HG02571 (cell line): ENCODE measurements around the gene ALG14.

Experiments used
- ATAC-seq: cut with Tn5 transposase; IDR thresholded peaks from one replicate; pipeline ENCODE4 v1.9.1; 2021; ENCODE audit warnings: mild to moderate bottlenecking, moderate library complexity; ENCODE audit not compliant: unreplicated experiment

ALG14 gene

GRCh38 chr1:94934551-94934950 lies 138.2 kb downstream of the ALG14 start:
- no peak for ATAC-seq

DNA sequence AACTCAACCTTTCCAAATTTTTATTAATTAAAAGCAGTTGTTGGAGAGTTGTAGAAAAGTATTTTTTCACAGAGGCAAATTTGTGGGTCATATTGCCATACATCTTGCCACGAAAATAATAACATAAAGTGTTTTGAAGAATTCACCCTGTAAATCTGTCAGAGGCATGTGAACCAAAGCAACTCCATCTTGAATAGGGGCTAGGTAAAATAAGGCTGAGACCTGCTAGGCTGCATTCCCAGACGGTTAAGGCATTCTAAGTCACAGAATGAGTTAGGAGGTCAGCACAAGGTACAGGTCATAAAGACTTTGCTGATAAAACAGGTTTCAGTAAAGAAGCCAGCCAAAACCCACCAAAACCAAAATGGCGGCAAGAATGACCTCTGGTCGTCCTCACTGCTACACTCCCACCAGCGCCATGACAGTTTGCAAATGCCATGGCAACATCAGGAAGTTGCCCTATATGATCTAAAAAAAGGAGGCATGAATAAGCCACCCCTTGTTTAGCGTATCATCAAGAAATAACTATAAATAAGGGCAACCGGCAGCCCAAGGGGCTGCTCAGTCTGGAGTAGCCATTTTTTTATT lies 141.4 kb downstream of the ALG14 start:
- no peak for ATAC-seq

DNA sequence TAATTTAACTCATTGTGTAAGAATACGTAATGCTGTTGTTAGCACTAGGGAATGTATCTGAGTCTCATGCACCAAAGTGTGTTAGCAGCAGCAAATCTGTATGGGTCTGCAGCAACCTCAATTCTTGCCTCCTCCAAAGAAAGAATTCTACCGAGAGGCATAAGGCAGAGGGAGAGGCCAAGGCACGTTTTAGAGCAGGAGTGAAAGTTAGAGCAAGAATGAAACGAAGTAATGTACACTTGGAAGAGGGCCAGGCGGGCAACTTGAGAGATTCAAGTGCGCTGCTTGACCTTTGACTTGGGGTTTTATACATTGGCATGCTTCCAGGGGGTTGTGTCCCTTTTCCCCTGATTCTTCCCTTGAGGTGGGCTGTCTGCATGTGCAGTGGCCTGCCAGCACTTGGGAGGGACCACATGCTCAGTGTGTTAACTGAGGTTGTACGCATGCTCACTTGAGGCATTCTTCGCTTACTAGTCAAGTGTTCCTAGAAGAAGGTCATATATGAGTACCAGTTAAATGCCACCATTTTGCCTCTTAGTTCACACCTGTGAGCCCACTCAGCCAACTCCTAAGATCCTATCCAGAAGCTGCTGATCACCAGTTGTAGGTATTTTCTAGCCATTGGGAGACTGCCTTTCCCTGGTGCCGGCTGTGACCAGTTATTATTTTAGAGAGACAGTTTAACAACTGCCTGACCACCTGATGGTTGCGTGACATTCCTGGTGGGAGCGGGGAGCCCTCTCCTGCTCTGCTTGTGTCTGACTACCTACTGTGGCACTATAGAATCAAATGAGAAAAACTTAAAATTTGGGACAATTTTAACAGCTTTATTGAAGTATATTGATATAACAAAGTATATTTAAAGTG lies 143.2 kb downstream of the ALG14 start:
- ATAC-seq, result no peak

DNA sequence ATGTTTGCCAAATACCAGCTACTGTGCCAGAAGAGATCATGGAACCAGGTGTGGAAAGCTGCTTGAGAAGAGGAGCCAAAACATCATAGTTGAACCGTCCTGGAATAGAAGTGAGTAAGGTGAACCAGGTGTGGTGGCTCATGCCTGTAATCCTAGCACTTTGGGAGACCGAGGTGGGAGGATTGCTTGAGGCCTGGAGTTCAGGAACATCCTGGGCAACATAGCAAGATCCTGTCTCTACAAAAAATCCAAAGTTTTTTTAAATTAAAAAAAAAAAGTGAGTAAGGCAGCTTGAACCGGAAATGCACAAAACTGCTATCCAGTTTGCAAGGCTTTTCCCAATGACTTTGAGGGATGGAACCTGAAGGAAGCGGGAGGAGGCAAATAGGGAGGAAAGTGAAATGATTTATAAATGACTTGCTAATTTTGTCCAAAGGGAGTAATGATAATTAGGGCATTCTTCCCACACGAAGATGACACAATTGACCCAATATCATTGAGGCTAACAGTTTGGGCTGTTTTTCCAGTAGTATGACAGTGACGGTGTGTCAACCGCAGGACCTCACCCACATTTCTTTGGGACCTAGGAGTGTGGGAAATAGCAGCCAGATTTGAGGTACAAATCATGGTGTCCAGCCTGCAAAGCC lies 144.3 kb downstream of the ALG14 start:
- no peak for ATAC-seq

DNA sequence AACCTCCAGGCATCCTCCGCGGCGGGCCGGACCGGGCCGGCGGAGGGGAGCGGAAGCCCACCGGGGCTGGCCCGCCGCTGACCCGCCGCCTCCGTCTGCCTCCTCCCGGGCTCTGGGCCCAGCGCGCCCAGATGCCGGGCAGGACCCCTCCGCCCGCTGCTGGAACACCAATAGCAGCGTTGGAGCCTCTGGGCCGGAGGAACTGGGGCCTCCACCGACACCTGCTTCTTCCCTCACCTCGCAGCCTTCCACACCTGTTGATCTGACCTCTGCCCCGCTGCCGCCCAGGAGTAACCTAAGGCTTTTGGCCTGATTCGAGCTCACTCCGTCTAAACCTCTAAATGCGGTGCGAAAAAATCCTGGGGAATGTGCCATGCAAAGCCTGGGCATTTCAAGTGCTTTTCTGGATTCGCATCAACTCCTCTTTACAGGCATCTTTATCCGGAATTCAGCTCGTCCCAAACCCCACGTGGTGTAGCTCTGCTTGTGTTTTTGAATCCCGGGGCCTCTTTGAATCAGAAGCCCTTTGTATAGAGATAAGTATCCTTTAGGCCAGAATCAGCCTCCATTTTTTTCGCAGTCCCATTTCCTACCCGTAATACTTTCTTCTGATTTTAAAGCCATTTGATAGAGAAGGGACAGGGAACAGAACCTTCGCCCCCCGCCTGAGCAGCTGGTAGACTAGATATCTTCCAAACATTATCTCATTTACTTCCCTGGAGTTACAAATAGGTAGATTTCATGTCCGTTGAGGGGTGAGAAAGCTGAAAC lies 145.2 kb downstream of the ALG14 start:
- ATAC-seq, result no peak

DNA sequence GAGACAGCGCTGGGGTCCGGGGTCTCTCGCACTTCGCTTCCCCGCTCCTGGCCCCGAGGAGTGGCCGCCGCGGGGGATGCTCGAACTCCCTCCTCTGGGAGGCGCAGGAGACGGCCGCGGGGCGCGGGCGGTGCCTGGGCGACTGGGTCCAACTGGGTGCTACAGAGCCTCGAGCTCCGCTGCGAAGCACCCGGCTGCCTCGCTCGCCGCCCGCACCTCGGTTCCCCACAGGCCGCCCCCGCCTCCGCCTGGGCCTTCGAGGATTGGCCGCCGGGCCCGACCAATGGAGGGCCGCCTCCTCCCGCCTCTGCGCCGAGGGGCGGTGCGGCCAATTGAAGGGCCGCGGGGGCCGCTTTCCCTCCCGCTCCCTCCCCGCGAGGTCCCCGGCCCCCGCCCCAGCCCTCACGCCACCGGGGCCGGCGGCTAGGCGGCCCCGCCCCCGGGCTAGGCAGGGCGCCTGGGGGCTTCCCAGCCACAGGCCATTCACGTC lies 145.8 kb downstream of the ALG14 start, which contains the start of gene CNN3:
TSS of gene CNN3 (minus strand) at position 196 of the 490 bp plus-strand sequence. CDS start 216 bp downstream, outside the sequence.
- peak; percentile 90 for ATAC-seq

GRCh38 chr1:94926126-94926914 lies 146.4 kb downstream of the ALG14 start:
- ATAC-seq, result peak; percentile 24

DNA sequence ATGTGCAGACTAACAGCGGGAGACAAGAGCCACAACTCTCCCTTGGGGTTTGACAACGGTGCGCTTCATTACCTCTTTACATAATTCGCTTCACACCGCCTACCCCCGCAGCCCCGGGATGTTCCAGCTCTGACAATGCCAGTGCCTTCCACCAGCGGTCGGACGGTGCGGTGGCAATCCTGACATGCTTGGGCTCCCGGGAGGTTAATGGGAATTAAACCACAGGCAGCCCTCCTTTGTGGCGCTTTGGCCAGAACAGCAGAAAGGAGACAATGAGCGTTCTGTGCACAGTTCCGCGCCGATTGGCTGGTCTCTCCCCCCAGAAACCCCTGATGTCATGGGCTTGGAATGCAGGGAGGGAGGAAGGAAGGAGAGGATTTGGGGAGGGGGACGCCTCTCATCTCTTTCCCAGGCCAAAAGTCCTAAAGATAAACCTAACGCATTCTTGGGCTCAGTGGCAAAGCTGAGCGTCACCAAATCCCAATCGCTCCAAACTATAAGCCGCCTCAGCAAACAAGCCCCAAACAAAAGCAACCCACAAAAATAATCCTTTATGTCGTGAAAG lies 147.1 kb downstream of the ALG14 start:
- no peak for ATAC-seq

DNA sequence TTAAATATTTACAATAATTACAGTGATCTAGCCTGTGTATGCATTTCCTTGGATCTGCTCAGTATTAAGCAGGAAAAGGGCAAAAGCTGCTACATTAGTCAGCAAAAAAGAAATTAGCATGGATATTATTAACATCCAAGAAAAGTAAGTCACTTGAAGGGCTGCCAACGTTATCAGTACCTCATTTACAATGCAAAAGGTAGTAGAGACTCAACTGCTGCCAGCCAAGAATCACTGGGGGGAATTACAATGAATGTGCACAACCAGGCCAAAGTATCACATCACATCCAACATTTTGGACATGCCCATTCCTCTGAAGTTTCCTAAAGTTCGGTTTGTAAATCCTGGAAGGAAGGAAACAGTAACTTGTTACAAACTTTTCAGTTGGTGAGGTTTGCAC lies 147.7 kb downstream of the ALG14 start:
- no peak for ATAC-seq
